Endothelial cell (in vitro differentiated cells): Measurements from ENCODE around the gene GARS1. TPM values are rescaled to one million over a fixed set of nuclear protein-coding genes. Genes with fewer than 3 reads are reported as not detected.

Source experiments
- DNase-seq: peaks from one replicate; pipeline ENCODE4 v3.0.0; 2021; ENCODE audit warnings: low spot score
- H3K27ac Mint-ChIP-seq: one replicate; pipeline ENCODE4 v1.8.0; 2021; ENCODE audit warnings: mixed read lengths, inconsistent platforms; ENCODE audit not compliant: unreplicated experiment
- H3K27me3 Mint-ChIP-seq: one replicate; pipeline ENCODE4 v1.8.0; 2021; ENCODE audit warnings: mild to moderate bottlenecking, moderate library complexity, mixed read lengths, inconsistent platforms; ENCODE audit not compliant: unreplicated experiment
- H3K36me3 Mint-ChIP-seq: one replicate; pipeline ENCODE4 v1.8.0; 2021; ENCODE audit warnings: mild to moderate bottlenecking, low read depth, mixed read lengths, inconsistent platforms; ENCODE audit not compliant: unreplicated experiment
- H3K4me1 Mint-ChIP-seq: one replicate; pipeline ENCODE4 v1.8.0; 2021; ENCODE audit warnings: mild to moderate bottlenecking, mixed read lengths, inconsistent platforms; ENCODE audit not compliant: unreplicated experiment
- H3K4me3 Mint-ChIP-seq: one replicate; pipeline ENCODE4 v1.8.0; 2021; ENCODE audit warnings: mild to moderate bottlenecking, mixed read lengths, inconsistent platforms; ENCODE audit not compliant: unreplicated experiment
- H3K9me3 Mint-ChIP-seq: one replicate; pipeline ENCODE4 v1.8.0; 2021; ENCODE audit warnings: mixed read lengths, inconsistent platforms; ENCODE audit not compliant: unreplicated experiment
- total RNA-seq: library from RNA; stranded (reverse); fragmentation: NEBNext Ultra II Directional; extraction: Animal tissue kit (Norgen Biotek cat#: 25700); gene quantifications from one replicate; pipeline ENCODE4 v1.2.1, GENCODE V29; 2021; ENCODE audit not compliant: unreplicated experiment
- TF ChIP-seq, protein P1 (sequence below): fragments of 200-600 bp; sonication (generic); IDR thresholded peaks from one replicate; pipeline ENCODE4 v1.5.0; 2021; ENCODE audit warnings: antibody characterized with exemption; ENCODE audit not compliant: unreplicated experiment

GARS1 gene
- total RNA-seq, 1 donor from 2014 or later, result 91.3 TPM

DNA sequence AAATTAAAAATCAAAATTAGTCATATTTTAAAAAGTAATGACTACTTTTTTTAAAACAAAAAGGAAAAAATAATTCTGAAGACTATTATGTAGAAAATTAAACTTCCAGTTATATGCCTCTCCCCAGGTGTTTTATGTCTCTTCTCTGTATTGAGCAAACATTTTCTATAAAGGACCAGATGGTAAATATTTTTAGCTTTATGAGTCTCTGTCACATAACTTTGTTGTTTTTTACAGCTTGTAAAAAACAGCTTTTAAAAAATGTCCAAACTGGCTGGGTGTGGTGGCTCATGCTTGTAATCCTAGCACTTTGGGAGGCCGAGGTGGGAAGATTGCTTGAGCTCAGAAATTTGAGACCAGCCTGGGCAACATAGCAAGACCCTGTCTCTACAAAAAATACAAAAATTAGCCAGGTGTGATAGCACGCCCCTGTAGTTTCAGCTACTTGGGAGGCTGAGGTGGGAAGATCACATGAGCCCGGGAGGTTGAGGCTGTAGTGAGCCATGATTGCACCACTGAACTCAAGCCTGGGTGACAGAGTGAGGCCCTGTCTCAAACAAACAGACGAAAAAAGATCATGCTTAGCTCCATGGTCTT is 23.5 kb downstream of the GARS1 start:
- H3K27ac Mint-ChIP-seq, result no peak overlapping the region

DNA sequence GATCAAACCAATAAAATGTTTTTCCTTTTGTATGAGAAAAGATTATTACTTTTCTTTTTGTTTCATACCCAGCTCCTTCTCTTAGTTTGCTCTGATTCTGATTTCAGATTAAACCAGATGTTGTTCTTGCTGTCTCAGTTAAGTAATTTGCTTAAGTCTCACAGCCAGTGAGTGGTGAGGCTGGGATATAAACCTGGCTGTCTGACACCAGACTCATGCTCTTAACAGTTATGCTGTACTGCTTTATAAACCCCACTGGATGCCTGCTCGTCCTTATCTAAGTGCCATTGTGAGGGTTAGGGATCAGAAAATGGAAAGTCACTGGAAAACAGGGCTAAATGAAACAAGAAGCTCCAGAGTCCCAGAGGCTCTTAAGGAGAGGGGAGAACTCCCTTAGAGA is 24.3 kb downstream of the GARS1 start:
- DNase-seq, result no peak
- Mint-ChIP-seq H3K4me1 (no peaks in the 10 kb centered on the region), H3K36me3 (peaks cover 23% of the 10 kb centered on the region), H3K27me3 (no peaks in the 10 kb centered on the region), H3K9me3 (no peaks in the 10 kb centered on the region), H3K27ac (no peak overlapping the region), H3K4me3 (no peak overlapping the region)
- TF ChIP-seq, protein P1, sequence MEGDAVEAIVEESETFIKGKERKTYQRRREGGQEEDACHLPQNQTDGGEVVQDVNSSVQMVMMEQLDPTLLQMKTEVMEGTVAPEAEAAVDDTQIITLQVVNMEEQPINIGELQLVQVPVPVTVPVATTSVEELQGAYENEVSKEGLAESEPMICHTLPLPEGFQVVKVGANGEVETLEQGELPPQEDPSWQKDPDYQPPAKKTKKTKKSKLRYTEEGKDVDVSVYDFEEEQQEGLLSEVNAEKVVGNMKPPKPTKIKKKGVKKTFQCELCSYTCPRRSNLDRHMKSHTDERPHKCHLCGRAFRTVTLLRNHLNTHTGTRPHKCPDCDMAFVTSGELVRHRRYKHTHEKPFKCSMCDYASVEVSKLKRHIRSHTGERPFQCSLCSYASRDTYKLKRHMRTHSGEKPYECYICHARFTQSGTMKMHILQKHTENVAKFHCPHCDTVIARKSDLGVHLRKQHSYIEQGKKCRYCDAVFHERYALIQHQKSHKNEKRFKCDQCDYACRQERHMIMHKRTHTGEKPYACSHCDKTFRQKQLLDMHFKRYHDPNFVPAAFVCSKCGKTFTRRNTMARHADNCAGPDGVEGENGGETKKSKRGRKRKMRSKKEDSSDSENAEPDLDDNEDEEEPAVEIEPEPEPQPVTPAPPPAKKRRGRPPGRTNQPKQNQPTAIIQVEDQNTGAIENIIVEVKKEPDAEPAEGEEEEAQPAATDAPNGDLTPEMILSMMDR, result no peak

More for the DNA sequence above, 23.5 kb downstream of the GARS1 start:
- no peaks in the 10 kb centered on the region for H3K9me3 Mint-ChIP-seq
- H3K4me1 Mint-ChIP-seq, result no peaks in the 10 kb centered on the region
- no peak overlapping the region for H3K4me3 Mint-ChIP-seq
- peaks cover 30% of the 10 kb centered on the region for H3K36me3 Mint-ChIP-seq
- no peak for DNase-seq
- H3K27me3 Mint-ChIP-seq, result no peaks in the 10 kb centered on the region
- TF ChIP-seq, protein P1, result no peak

DNA sequence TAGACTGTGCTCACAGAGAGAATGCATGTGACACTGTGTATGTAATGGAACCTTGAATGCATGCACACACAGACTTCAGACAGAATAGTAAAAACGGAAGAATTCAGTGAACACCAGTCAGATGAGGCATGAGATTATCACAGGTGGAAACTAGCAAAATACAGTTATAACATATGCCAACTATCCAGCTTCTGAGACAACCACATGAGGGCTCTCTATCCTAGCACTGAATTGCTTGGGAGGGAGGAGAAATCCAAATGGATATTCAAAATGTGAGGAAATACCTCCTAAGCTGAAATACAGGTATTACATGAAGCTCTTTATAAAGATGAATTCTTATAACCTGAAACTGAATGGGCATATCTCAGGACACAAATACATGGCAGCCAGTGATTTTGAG is 30.6 kb downstream of the GARS1 start:
- no peak overlapping the region for H3K4me3 Mint-ChIP-seq
- no peaks in the 10 kb centered on the region for H3K27me3 Mint-ChIP-seq
- H3K36me3 Mint-ChIP-seq, result peaks cover 22% of the 10 kb centered on the region
- no peak overlapping the region for H3K27ac Mint-ChIP-seq
- H3K9me3 Mint-ChIP-seq, result no peaks in the 10 kb centered on the region
- TF ChIP-seq, protein P1, result no peak
- no peak for DNase-seq
- no peaks in the 10 kb centered on the region for H3K4me1 Mint-ChIP-seq

DNA sequence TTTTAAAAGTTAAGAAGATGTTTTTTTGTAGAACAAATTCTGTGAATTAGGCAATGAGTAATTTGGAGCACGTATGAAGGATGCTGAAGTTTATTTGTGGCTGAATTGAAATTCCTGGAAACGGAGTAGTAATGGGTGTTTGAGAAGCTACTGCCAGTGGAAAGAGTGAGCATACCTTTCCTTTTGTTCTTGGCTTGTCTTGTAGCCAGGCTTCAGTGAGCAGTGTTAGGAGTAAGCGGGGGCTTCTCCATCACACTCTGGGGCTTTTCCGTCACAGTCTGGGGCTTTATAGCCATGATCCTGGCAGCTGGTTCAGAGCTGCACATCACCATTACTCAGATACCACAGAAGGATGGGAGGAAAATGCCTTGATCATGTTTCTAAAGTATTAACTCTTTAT is 32.3 kb downstream of the GARS1 start:
- no peak overlapping the region for H3K4me3 Mint-ChIP-seq
- no peaks in the 10 kb centered on the region for H3K9me3 Mint-ChIP-seq
- H3K4me1 Mint-ChIP-seq, result no peaks in the 10 kb centered on the region
- DNase-seq, result no peak
- H3K27ac Mint-ChIP-seq, result no peak overlapping the region
- peaks cover 14% of the 10 kb centered on the region for H3K36me3 Mint-ChIP-seq
- no peaks in the 10 kb centered on the region for H3K27me3 Mint-ChIP-seq
- TF ChIP-seq, protein P1, result no peak

DNA sequence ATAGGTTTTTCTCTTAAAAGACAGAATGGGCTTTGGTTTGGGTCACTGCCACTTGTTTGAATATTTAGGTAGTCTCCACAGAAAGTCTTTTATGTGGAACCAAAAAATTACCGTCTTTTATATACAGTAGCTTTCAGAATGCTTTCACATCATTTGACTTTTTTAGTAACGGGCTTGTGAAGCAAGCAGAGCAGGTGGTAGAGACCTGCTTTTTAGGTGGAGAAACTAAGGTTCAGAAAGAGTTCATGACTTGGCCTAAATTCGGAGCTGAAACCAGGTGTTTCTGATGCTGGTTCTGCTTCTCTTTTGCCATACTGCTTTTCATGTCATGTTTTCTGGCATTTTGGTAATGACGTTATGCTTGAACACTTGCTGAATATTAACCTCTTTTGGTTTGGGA is 36.3 kb downstream of the GARS1 start:
- no peaks in the 10 kb centered on the region for H3K27me3 Mint-ChIP-seq
- DNase-seq, result no peak
- H3K9me3 Mint-ChIP-seq, result no peaks in the 10 kb centered on the region
- no peak overlapping the region for H3K4me3 Mint-ChIP-seq
- TF ChIP-seq, protein P1, result no peak
- no peak overlapping the region for H3K27ac Mint-ChIP-seq
- no peaks in the 10 kb centered on the region for H3K4me1 Mint-ChIP-seq
- H3K36me3 Mint-ChIP-seq, result peaks cover 34% of the 10 kb centered on the region
